ENCODE measurements around the gene ATRN.

- TF ChIP-seq POLR2A (IDR thresholded peaks at IDR 0.05) (no peak), CTCF (IDR thresholded peaks at IDR 0.05) (no peak)
Measured at GRCh38 chr20:3645309-3646066, 174.7 kb downstream of the ATRN start.

Data from right lobe of liver (tissue), 4 donors.